PFSK-1 (cell line): ENCODE data around the gene RASSF8.

ENCODE experiments used
- FOXP2 ChIP-seq: optimal IDR thresholded peaks from 2 replicates; pipeline ENCODE3; 2011; ENCODE audit warnings: borderline replicate concordance, control low read depth, inconsistent platforms; ENCODE audit not compliant: insufficient read depth; ENCODE audit errors: extremely low read length, extremely low read depth
- POLR2AphosphoS5 ChIP-seq: IDR thresholded peaks from 2 replicates; pipeline ENCODE4 v1.6.1; 2012; ENCODE audit warnings: low read depth, mild to moderate bottlenecking, control low read depth, low read length, moderate library complexity
- SIN3A ChIP-seq: IDR thresholded peaks from 2 replicates; pipeline ENCODE4 v1.6.1; 2012; ENCODE audit warnings: mild to moderate bottlenecking, low read length, moderate library complexity, borderline replicate concordance; ENCODE audit not compliant: insufficient read depth
- TAF1 ChIP-seq: IDR thresholded peaks from 2 replicates; pipeline ENCODE4 v1.6.1; 2012; ENCODE audit warnings: low read length, control low read depth, borderline replicate concordance; ENCODE audit not compliant: insufficient read depth
- TF ChIP-seq, protein P1 (sequence below), 2 experiments: IDR thresholded peaks; 2 replicates each; pipeline versions ENCODE4 v1.6.1 to v1.8.0; 2011 to 2012; ENCODE audit warnings: low read depth in 2 of 2, low read length in 2 of 2, control low read depth in 1 of 2, inconsistent platforms in 1 of 2, mild to moderate bottlenecking in 1 of 2, moderate library complexity in 1 of 2; ENCODE audit not compliant: insufficient read depth in 1 of 2

Gene RASSF8

DNA sequence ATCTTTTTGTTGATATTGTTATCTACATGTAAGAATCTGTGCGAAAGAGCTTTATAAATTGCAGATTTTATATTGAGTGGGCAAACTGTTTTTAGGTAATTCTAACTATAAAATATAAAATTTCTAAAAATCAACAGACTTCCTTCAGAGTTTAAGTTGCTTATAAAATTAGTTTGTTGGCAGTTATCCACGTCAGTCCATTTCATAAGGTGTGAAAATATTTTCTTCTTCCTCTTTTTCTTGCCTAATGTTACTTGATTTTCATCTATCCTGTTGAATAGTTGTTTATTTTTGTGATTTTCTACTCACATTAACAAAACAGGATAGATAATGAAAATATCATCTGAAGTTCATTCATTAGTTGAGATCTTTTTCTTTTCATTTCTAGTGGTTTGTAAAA lies 58.0 kb downstream of the RASSF8 start:
- TF ChIP-seq TAF1 (no peak), POLR2AphosphoS5 (no peak), SIN3A (no peak), FOXP2 (no peak)
- TF ChIP-seq, protein P1, sequence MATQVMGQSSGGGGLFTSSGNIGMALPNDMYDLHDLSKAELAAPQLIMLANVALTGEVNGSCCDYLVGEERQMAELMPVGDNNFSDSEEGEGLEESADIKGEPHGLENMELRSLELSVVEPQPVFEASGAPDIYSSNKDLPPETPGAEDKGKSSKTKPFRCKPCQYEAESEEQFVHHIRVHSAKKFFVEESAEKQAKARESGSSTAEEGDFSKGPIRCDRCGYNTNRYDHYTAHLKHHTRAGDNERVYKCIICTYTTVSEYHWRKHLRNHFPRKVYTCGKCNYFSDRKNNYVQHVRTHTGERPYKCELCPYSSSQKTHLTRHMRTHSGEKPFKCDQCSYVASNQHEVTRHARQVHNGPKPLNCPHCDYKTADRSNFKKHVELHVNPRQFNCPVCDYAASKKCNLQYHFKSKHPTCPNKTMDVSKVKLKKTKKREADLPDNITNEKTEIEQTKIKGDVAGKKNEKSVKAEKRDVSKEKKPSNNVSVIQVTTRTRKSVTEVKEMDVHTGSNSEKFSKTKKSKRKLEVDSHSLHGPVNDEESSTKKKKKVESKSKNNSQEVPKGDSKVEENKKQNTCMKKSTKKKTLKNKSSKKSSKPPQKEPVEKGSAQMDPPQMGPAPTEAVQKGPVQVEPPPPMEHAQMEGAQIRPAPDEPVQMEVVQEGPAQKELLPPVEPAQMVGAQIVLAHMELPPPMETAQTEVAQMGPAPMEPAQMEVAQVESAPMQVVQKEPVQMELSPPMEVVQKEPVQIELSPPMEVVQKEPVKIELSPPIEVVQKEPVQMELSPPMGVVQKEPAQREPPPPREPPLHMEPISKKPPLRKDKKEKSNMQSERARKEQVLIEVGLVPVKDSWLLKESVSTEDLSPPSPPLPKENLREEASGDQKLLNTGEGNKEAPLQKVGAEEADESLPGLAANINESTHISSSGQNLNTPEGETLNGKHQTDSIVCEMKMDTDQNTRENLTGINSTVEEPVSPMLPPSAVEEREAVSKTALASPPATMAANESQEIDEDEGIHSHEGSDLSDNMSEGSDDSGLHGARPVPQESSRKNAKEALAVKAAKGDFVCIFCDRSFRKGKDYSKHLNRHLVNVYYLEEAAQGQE (IDR thresholded peaks at IDR 0.05; ENCODE audit: insufficient read depth in 1 of 2, low read depth in 2 of 2, low read length in 2 of 2) = no peak

DNA sequence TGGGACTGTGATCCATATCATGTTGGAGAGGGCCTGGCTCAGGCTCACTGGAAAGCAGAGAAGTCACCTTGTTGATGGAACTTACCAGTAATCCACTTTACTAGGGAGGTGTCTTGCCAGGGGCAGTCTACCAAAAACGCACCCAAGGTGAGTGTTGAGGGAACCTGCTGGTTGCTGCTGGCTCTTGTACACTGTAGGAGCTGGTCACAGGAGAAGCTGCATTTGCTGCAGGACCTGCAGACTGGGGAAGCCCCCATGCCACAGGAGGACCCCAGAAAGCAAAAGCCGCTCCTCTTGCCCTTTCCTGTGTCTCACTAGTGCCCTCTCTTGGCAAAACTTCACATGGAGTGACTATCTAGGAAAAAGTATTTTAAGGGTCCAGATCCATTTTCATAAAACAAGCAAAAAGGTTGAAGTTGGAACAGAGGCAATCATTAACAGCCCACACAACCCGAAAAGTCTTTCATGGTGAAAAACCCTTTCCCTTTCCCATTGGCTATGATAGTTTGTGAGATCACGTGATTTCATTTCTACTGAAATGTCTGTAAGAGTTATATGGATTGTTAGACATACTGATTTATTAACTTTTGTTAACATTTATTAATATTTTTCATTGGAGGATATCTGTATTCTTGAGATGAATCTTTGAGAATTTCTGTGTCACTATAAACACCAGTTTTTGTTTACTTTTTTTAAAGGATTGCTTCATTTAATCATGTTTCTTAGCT lies 59.2 kb downstream of the RASSF8 start:
- no peak for TF ChIP-seq TAF1
- TF ChIP-seq SIN3A = no peak
- TF ChIP-seq POLR2AphosphoS5 = no peak
- no peak for TF ChIP-seq FOXP2
- TF ChIP-seq, protein P1 (IDR thresholded peaks at IDR 0.05; ENCODE audit: insufficient read depth in 1 of 2, low read depth in 2 of 2, low read length in 2 of 2) = no peak

DNA sequence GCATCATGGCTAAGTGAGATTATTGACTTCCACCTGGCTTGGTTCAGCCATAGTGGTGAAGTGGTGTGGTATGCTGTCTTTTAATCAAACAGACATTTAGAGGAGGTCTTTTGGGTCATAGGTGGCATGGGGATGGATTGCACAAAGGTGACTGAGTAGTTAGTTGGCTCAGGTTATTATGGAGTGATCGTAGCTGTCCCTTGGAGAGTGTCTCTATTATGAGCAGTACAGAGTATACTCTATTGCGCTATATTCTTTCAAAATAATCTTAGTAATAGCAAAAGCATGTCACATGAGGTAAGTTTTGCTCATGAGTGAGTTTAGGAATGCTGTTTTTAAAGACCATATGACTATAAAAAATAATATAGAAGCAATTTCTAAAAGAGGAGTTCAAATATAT lies 60.4 kb downstream of the RASSF8 start:
- TF ChIP-seq POLR2AphosphoS5 = no peak
- TF ChIP-seq TAF1 = no peak
- TF ChIP-seq, protein P1 (IDR thresholded peaks at IDR 0.05; ENCODE audit: insufficient read depth in 1 of 2, low read depth in 2 of 2, low read length in 2 of 2) = no peak
- no peak for TF ChIP-seq SIN3A
- no peak for TF ChIP-seq FOXP2

DNA sequence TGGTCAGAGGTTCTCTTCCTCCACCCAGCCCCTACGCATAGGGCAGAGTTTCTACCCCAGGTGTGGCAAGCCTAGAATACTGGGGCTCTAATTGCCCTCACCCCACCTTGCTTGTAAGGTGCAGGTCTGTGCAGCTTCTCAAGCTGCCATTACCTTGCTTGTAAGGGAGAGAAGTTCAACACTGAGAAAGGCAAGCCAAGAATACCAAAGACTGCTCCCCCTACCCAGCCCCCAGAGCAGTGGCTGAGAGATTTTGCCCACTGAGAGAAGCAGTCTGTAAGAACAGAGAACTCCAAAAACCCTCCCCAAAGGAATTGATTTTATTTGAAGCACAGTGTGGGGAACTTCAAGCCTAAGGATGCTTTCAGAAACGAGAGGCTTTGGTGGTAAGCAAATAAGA lies 63.1 kb downstream of the RASSF8 start:
- no peak for TF ChIP-seq SIN3A

DNA sequence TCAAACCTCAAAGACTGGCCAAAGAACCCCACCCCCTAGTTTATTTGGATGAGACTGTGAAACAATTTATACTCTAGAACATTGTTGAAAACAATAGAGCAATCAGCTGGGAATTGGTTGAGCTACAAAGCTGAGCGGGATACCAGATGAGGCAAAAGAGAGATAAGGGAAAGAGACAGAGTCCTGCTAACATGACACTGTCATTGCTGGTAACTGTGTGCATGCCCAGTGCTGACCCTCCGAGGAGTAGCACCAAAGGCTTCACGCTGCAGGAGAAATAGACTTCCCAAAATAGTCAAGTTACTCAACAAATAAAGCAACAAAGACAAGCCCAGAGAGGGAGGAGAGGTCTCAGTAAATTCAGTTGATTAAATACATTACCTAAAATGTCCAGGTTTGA lies 63.6 kb downstream of the RASSF8 start:
- TF ChIP-seq SIN3A = no peak
- no peak for TF ChIP-seq POLR2AphosphoS5
- no peak for TF ChIP-seq TAF1
- TF ChIP-seq, protein P1 (IDR thresholded peaks at IDR 0.05; ENCODE audit: insufficient read depth in 1 of 2, low read depth in 2 of 2, low read length in 2 of 2) = no peak
- no peak for TF ChIP-seq FOXP2
